Prostate gland (tissue), 2 donors: ENCODE results near the gene NEDD4L.

Experiments used
- CTCF ChIP-seq, 4 experiments: fragments of 200-600 bp in 2 of 4; fragments of 450-650 bp in 2 of 4; sonication (generic) in 2 of 4; IDR thresholded peaks; 1 replicate in 3 of 4; 2 replicates in 1 of 4; pipeline ENCODE4 v1.5.1; 2016 to 2019; ENCODE audit warnings: antibody characterized with exemption in 4 of 4, mild to moderate bottlenecking in 2 of 4, moderate library complexity in 2 of 4
- POLR2AphosphoS5 ChIP-seq: sonication (generic); formaldehyde crosslinking; IDR thresholded peaks from one replicate; pipeline ENCODE4 v1.6.1; 2017; ENCODE audit warnings: antibody characterized with exemption

GRCh38 chr18:58109256-58109655 is 65.2 kb downstream of the NEDD4L start:
- TF ChIP-seq CTCF (IDR thresholded peaks at IDR 0.05), result no peak
- TF ChIP-seq POLR2AphosphoS5, result no peak
